ENCODE measurements around the gene CENPP.

Gene CENPP

DNA sequence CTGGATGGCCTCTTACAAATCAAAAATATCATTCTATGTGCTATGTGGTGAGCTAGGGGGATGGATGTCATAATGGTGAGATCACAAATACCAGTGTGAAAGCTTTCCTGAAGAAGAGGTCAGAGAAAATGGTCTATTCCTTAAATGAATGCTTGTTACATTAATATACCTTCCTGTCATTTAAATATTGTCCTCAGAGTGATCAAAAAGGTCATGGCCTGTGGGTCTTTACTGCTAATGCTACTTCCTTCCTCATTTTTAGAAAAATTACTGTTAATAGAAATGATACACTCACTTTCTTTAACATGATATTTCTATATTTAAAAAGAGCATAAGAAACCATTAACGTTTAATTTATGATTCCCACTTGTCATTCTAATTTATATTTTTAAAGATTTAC lies 88.8 kb downstream of the CENPP start:
- no peaks in the 10 kb centered on the region for H3K36me3 ChIP-seq (ENCODE audit: control insufficient read depth, insufficient read depth, low read length)
- no peak overlapping the region for H2AFZ ChIP-seq
- H3K9me3 ChIP-seq (ENCODE audit: control insufficient read depth, low read length), result no peaks in the 10 kb centered on the region
- no peaks in the 10 kb centered on the region for H3K79me2 ChIP-seq
- no peak overlapping the region for H3K4me3 ChIP-seq (ENCODE audit: low read depth, low read length)
- H3K4me1 ChIP-seq, result no peaks in the 10 kb centered on the region
- no peak overlapping the region for H3K4me2 ChIP-seq (ENCODE audit: low read length)
- no peak overlapping the region for H3K27ac ChIP-seq
- H3K9ac ChIP-seq, result no peak overlapping the region
- H3K27me3 ChIP-seq (ENCODE audit: control insufficient read depth, insufficient read depth, low read length), result no peaks in the 10 kb centered on the region
- TF ChIP-seq, protein P1, sequence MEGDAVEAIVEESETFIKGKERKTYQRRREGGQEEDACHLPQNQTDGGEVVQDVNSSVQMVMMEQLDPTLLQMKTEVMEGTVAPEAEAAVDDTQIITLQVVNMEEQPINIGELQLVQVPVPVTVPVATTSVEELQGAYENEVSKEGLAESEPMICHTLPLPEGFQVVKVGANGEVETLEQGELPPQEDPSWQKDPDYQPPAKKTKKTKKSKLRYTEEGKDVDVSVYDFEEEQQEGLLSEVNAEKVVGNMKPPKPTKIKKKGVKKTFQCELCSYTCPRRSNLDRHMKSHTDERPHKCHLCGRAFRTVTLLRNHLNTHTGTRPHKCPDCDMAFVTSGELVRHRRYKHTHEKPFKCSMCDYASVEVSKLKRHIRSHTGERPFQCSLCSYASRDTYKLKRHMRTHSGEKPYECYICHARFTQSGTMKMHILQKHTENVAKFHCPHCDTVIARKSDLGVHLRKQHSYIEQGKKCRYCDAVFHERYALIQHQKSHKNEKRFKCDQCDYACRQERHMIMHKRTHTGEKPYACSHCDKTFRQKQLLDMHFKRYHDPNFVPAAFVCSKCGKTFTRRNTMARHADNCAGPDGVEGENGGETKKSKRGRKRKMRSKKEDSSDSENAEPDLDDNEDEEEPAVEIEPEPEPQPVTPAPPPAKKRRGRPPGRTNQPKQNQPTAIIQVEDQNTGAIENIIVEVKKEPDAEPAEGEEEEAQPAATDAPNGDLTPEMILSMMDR (IDR thresholded peaks at IDR 0.05), result no peak

DNA sequence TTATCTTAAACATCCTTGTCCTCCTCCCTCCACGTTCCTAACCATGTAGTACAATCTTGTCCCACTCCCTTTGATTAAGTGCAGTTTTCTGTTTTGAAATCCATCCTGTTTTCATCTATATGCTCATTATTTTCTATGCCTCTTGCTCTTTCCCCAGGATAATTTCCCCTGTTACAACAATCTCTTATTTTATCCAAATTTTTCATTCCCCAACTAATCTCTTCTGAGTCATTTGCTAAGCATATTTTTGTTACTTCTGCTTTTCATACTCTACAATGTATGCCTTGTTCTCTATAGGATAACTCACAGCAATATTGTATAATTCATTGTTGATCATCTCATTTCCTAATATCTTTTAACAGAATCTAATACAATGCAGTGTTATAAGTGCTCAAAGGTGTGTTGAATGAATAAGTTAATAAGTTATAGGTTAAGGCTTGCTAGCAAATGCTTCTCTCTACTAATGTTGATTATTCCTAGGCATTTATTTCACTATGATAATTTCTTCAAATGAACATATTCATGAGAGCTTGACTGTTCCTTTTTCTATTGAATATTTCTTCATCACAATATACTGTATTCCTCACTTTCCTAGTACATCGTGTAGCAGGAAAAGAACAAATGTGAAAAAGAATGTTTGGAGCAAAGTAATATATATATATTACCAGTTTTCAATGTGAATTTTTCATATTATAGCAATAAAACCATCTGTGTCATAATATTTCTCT lies 97.0 kb downstream of the CENPP start:
- Histone ChIP-seq H3K9me3 (ENCODE audit: control insufficient read depth, low read length) (no peaks in the 10 kb centered on the region), H3K79me2 (no peaks in the 10 kb centered on the region), H3K4me2 (ENCODE audit: low read length) (no peak overlapping the region), H3K4me3 (ENCODE audit: low read depth, low read length) (no peak overlapping the region), H3K27me3 (ENCODE audit: control insufficient read depth, insufficient read depth, low read length) (no peaks in the 10 kb centered on the region), H3K4me1 (no peaks in the 10 kb centered on the region), H3K36me3 (ENCODE audit: control insufficient read depth, insufficient read depth, low read length) (no peaks in the 10 kb centered on the region), H3K9ac (no peak overlapping the region), H3K27ac (no peak overlapping the region), H2AFZ (no peak overlapping the region)
- TF ChIP-seq, protein P1 (IDR thresholded peaks at IDR 0.05), result no peak

DNA sequence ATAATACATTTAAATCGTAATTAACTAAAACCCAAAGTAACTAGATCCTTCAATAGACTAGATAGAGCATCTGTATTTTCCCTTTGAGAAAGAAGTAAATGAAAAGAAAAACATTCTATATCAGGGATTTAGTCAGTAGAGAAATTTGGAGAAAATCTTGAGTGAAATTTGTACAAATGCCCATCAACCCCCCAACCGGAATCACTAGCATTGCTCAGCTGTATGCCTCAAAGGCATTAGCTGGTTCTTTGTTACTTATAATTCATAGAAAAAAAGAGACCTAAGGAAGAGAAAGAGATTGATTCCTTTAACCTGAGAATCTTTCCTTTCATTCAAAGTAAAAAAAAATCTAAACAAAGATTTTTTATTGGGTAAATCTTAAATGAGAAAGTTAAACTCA lies 97.9 kb downstream of the CENPP start:
- Histone ChIP-seq H3K27ac (no peak overlapping the region), H3K4me2 (ENCODE audit: low read length) (no peak overlapping the region), H3K27me3 (ENCODE audit: control insufficient read depth, insufficient read depth, low read length) (no peaks in the 10 kb centered on the region), H3K9me3 (ENCODE audit: control insufficient read depth, low read length) (no peaks in the 10 kb centered on the region), H3K4me1 (no peaks in the 10 kb centered on the region), H2AFZ (no peak overlapping the region), H3K9ac (no peak overlapping the region), H3K36me3 (ENCODE audit: control insufficient read depth, insufficient read depth, low read length) (no peaks in the 10 kb centered on the region), H3K79me2 (no peaks in the 10 kb centered on the region), H3K4me3 (ENCODE audit: low read depth, low read length) (no peak overlapping the region)
- TF ChIP-seq, protein P1 (IDR thresholded peaks at IDR 0.05), result no peak

DNA sequence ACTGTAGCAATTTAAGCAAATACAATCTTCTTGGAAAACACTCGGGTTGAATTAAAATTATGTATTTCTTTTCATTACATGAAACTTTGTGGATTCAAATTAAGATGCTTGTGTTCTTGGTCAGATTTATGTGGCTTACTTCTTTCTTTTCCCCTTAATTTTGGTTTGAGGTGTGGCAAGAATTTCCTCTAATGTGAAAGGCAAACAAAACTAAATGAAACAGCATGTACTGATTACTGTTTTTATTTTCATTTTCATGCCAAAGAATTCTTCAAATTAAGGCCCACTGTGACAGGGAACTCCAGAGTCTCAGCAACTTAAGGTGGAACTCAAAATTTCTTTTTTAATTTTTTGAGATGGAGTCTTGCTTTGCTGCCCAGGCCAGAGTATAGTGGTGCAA lies 98.6 kb downstream of the CENPP start, which contains the start of gene OMD:
Gene OMD, minus strand, starts transcription at position 132 of the 400 bp plus-strand sequence. CDS start 6,913 bp downstream, outside the sequence.
- Histone ChIP-seq H3K27ac (no peak within 1 kb of the TSS), H3K27me3 (ENCODE audit: control insufficient read depth, insufficient read depth, low read length) (no peaks in the 10 kb centered on the region), H3K79me2 (no peaks in the 10 kb centered on the region), H3K9ac (no peak within 1 kb of the TSS), H3K36me3 (ENCODE audit: control insufficient read depth, insufficient read depth, low read length) (no peaks in the 10 kb centered on the region), H3K9me3 (ENCODE audit: control insufficient read depth, low read length) (no peaks in the 10 kb centered on the region), H2AFZ (no peak within 1 kb of the TSS), H3K4me2 (ENCODE audit: low read length) (no peak within 1 kb of the TSS), H3K4me3 (ENCODE audit: low read depth, low read length) (no peak within 1 kb of the TSS), H3K4me1 (no peaks in the 10 kb centered on the region)
- TF ChIP-seq, protein P1 (IDR thresholded peaks at IDR 0.05), result no peak

DNA sequence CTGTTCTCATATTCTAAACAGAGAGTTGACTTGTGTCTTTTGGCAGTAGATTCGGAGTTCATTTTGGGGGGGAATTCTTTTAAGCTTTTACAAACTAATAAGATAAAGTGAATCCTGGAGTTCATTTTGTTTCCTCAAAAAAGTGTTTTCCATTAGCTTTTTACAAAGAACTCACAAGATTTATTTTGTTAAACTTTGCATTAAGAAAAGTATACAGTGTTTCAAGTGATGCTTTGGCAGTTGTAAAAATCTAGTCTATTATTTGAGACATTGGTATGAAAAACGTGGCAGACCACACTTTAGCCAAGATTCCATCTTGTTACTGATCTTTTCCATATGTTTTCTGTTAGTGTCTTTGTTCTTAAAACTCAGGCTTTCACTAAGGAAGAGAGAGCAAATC lies 99.7 kb downstream of the CENPP start:
- TF ChIP-seq, protein P1 (IDR thresholded peaks at IDR 0.05), result no peak
- Histone ChIP-seq H3K27me3 (ENCODE audit: control insufficient read depth, insufficient read depth, low read length) (no peaks in the 10 kb centered on the region), H3K4me1 (no peaks in the 10 kb centered on the region), H3K79me2 (no peaks in the 10 kb centered on the region), H3K36me3 (ENCODE audit: control insufficient read depth, insufficient read depth, low read length) (no peaks in the 10 kb centered on the region), H3K4me2 (ENCODE audit: low read length) (no peak overlapping the region), H2AFZ (no peak overlapping the region), H3K9me3 (ENCODE audit: control insufficient read depth, low read length) (no peaks in the 10 kb centered on the region), H3K9ac (no peak overlapping the region), H3K4me3 (ENCODE audit: low read depth, low read length) (no peak overlapping the region), H3K27ac (no peak overlapping the region)
